Measurements from ENCODE around the gene ASCC3.

DNA sequence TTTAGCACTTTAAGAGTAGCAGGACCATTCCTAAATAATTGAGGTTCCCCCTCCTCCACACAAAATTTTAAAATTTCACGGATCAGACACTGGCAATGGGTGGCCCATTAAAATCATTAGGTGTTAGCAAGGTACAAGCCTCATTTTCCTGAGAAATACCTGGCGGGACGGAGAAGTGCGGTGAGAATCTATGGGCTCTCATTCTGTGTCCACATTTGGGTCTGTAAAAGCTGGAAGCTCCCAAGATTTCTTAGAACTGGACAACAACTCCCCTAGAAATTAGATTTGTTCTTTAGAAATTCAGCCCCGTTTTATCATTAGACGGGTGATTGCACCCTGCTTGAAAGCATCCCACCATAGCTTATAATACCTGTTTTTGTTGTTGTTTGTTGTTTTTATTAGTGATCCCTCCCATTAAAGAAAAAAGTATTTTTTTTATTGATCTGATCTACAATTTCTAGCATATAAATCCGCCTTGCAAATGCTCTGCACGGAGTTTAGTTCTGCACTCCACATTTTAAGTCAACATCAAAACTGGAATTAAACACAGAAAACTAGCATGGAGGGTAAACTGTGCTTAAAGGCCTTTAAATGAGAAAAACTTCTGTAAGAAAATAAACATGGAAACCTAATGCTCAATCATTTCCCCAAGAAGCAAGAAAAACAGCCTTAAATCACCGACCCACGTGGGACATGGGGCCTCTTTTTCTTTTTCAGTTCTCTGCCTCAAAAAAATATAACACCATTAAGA, 422.1 kb downstream of the ASCC3 start:
- TF ChIP-seq POLR2A (IDR thresholded peaks at IDR 0.05; ENCODE audit: low read depth, low read length) (no peak), GATA2 (IDR thresholded peaks at IDR 0.05; ENCODE audit: insufficient read depth, insufficient read length, low read depth, low read length) (no peak), MAX (IDR thresholded peaks at IDR 0.05; ENCODE audit: insufficient read depth, insufficient read length) (no peak), JUN (IDR thresholded peaks at IDR 0.05; ENCODE audit: borderline replicate concordance, insufficient read depth, insufficient read length, low read depth) (no peak), POLR2AphosphoS5 (IDR thresholded peaks at IDR 0.05; ENCODE audit: insufficient read depth, low read depth, low read length) (no peak), EZH2 (IDR thresholded peaks at IDR 0.05; ENCODE audit: borderline replicate concordance, low read depth, low read length, severe bottlenecking) (no peak), MYC (IDR thresholded peaks at IDR 0.05; ENCODE audit: low read depth, low read length) (no peak), FOS (IDR thresholded peaks at IDR 0.05; ENCODE audit: borderline replicate concordance, insufficient read depth, low read length) (no peak)
- TF ChIP-seq, protein P1, sequence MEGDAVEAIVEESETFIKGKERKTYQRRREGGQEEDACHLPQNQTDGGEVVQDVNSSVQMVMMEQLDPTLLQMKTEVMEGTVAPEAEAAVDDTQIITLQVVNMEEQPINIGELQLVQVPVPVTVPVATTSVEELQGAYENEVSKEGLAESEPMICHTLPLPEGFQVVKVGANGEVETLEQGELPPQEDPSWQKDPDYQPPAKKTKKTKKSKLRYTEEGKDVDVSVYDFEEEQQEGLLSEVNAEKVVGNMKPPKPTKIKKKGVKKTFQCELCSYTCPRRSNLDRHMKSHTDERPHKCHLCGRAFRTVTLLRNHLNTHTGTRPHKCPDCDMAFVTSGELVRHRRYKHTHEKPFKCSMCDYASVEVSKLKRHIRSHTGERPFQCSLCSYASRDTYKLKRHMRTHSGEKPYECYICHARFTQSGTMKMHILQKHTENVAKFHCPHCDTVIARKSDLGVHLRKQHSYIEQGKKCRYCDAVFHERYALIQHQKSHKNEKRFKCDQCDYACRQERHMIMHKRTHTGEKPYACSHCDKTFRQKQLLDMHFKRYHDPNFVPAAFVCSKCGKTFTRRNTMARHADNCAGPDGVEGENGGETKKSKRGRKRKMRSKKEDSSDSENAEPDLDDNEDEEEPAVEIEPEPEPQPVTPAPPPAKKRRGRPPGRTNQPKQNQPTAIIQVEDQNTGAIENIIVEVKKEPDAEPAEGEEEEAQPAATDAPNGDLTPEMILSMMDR (IDR thresholded peaks at IDR 0.05; ENCODE audit: extremely low read depth in 1 of 2, insufficient read depth in 1 of 2, low read depth in 1 of 2, low read length in 2 of 2), result no peak
